Left lung (tissue), 10 donors: ENCODE data around the gene BBS9. TPM values are rescaled to one million over a fixed set of nuclear protein-coding genes. Genes with fewer than 3 reads are reported as not detected.

Source experiments
- ATAC-seq: fragments of 200-7000 bp; cut with Tn5 transposase; one replicate; pipeline ENCODE4 v1.9.1; 2020; ENCODE audit warnings: moderate library complexity
- DNase-seq, 4 donors: peaks; one replicate each; pipeline ENCODE4 v3.0.0-alpha.2; 2013 to 2020
- H3K27ac ChIP-seq, 2 donors: fragments of 200-600 bp; sonication (generic) in 1 of 2; one replicate each; pipeline versions ENCODE4 v1.5.0 to v1.8.0; 2020 to 2021
- H3K27me3 ChIP-seq, 2 donors: fragments of 200-600 bp; sonication (generic) in 1 of 2; one replicate each; pipeline versions ENCODE4 v1.5.0 to v1.8.0; 2020 to 2021
- H3K36me3 ChIP-seq, 2 donors: fragments of 200-600 bp; sonication (generic) in 1 of 2; one replicate each; pipeline versions ENCODE4 v1.5.0 to v1.8.0; 2020 to 2021
- H3K4me1 ChIP-seq, 2 donors: fragments of 200-600 bp; one replicate each; pipeline ENCODE4 v1.8.0; 2021
- H3K4me3 ChIP-seq, 2 donors: fragments of 200-600 bp; sonication (generic) in 1 of 2; one replicate each; pipeline versions ENCODE4 v1.5.0 to v1.8.0; 2020 to 2021; ENCODE audit warnings: mild to moderate bottlenecking in 1 of 2
- H3K9me3 ChIP-seq, 2 donors: fragments of 200-600 bp; sonication (generic) in 1 of 2; one replicate each; pipeline versions ENCODE4 v1.5.0 to v1.8.0; 2020 to 2021
- CTCF ChIP-seq, 2 donors: fragments of 200-600 bp; sonication (generic) in 1 of 2; IDR thresholded peaks; one replicate each; pipeline versions ENCODE4 v1.5.0 to v1.8.0; 2021; ENCODE audit warnings: antibody characterized with exemption in 2 of 2
- intact Hi-C, 2 donors: fragments of 100-400 bp; cut with DNase I; formaldehyde crosslinking; loops; one replicate each; pipeline versions ENCODE4 v1.11.2 to v1.14.2; 2022
- polyA plus RNA-seq, 6 donors: library from polyadenylated mRNA; unstranded; fragments of 120-200 nt; gene quantifications; one replicate each; pipeline ENCODE4 v1.2.1, GENCODE V29; 2013; ENCODE audit not compliant: insufficient read length in 6 of 6
- total RNA-seq, 2 donors: library from RNA; stranded (reverse); fragmentation: NEBNext Ultra II Directional; extraction: Animal tissue kit (Norgen Biotek cat#: 25700); gene quantifications; one replicate each; pipeline ENCODE4 v1.2.1, GENCODE V29; 2021
- donor health status: DM: no; HTN: yes; CAD: no.
- donor health status: DM: no; HTN: no; CAD: no.

BBS9 gene
- total and polyA plus RNA-seq, 8 donors: 14.5 to 25.1 (median 19.1) TPM

DNA sequence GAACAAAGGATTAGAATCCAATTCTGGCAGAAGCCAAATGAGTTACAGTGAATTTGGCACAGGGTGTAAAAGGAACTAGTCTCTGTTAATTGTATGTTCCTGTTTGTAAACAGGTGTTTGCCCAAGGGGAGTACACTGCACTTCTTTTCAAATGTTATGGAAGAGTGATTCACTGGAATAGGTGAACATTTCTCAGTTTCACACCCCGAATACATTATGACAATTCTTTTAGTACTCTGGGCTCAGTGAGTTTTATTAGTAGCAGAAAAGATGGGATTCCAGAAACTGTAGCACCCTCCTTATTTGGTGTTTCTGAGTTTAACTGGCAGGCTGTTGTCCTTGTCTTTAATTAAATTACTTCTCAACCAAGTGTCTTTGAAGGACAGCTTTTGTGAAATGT, 329.2 kb downstream of the BBS9 start:
- H3K4me1 ChIP-seq: no peaks in the 10 kb centered on the region
- intact Hi-C loops: no loop called here
- ATAC-seq (no peak), DNase-seq (no peak)
- no peak overlapping the region for H3K4me3 ChIP-seq
- TF ChIP-seq CTCF (IDR thresholded peaks at IDR 0.05): no peak
- H3K27ac ChIP-seq: no peak overlapping the region
- no peaks in the 10 kb centered on the region for H3K36me3 ChIP-seq
- no peaks in the 10 kb centered on the region for H3K27me3 ChIP-seq
- no peaks in the 10 kb centered on the region for H3K9me3 ChIP-seq

- intact Hi-C loops: no loop called here
- no peaks in the 10 kb centered on the region for H3K9me3 ChIP-seq
- H3K27ac ChIP-seq: no peak overlapping the region
- no peaks in the 10 kb centered on the region for H3K27me3 ChIP-seq
- ATAC-seq (peak; percentile 84), DNase-seq (peak in 1 of 4 donors; percentile 32)
- H3K4me1 ChIP-seq: no peaks in the 10 kb centered on the region
- TF ChIP-seq CTCF (IDR thresholded peaks at IDR 0.05): peak in 1 of 2 donors; percentile 37
- no peaks in the 10 kb centered on the region for H3K36me3 ChIP-seq
- H3K4me3 ChIP-seq: no peak overlapping the region
Observed at GRCh38 chr7:33459340-33459751, 330.0 kb downstream of the BBS9 start.

DNA sequence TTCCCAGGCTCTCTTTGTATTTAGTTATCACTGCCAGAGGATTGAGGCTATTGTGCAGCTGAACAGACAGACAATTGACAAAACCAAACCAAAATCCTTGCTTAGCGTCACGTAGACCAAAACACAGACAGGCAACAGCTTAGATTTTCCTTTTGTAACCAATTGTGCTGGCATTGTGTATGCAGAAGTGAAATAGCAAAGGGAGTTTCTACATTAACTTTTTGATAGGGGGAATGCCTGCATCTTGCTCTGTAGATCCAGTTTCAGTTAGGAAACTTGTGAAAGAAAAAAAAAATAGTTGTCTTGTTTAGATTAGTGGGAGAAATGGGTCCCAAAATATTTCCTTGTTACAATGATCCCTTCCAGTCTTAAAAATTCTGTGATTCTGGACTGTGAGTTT, 333.8 kb downstream of the BBS9 start:
- Histone ChIP-seq H3K36me3 (no peaks in the 10 kb centered on the region), H3K9me3 (no peaks in the 10 kb centered on the region), H3K4me1 (no peaks in the 10 kb centered on the region), H3K4me3 (no peak overlapping the region), H3K27ac (no peak overlapping the region), H3K27me3 (no peaks in the 10 kb centered on the region)
- intact Hi-C loops: no loop called here
- no peak for DNase-seq
- no peak for TF ChIP-seq CTCF (IDR thresholded peaks at IDR 0.05)
- no peak for ATAC-seq

DNA sequence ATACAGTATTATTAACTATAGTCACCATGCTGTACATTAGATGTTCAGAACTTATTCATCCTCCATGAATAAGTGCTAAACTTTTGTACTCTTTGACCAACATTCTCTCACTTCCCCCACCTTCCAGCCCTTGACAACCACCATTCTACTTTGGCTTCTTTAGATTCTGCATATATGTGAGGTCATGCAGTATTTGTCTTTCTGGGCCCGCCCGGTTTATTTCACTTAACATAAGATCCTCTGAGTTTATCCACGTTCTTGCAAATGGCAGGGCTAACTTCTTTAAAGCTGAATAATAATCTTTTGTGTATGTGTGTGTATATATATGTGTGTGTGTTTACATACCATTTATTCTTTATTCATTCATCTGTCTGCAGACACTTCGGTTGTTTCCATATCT, 336.8 kb downstream of the BBS9 start:
- ATAC-seq (no peak), DNase-seq (no peak)
- intact Hi-C loops: no loop called here

GRCh38 chr7:33471636-33472242, 342.4 kb downstream of the BBS9 start:
- intact Hi-C loops: no loop called here
- Histone ChIP-seq H3K36me3 (no peaks in the 10 kb centered on the region), H3K4me1 (no peaks in the 10 kb centered on the region), H3K9me3 (no peaks in the 10 kb centered on the region), H3K27ac (no peak overlapping the region), H3K27me3 (no peaks in the 10 kb centered on the region), H3K4me3 (no peak overlapping the region)
- ATAC-seq: no peak
- TF ChIP-seq CTCF (IDR thresholded peaks at IDR 0.05): no peak
- no peak for DNase-seq

More for the DNA sequence above, 336.8 kb downstream of the BBS9 start:
- TF ChIP-seq CTCF (IDR thresholded peaks at IDR 0.05): no peak
- Histone ChIP-seq H3K27ac (no peak overlapping the region), H3K9me3 (no peaks in the 10 kb centered on the region), H3K36me3 (no peaks in the 10 kb centered on the region), H3K4me1 (no peaks in the 10 kb centered on the region), H3K4me3 (no peak overlapping the region), H3K27me3 (no peaks in the 10 kb centered on the region)
